HFFc6 (cell line): ENCODE results near the gene BSDC1. TPM values are rescaled to one million over a fixed set of nuclear protein-coding genes. Genes with fewer than 3 reads are reported as not detected.

ENCODE experiments used
- DNase-seq: peaks from one replicate; pipeline ENCODE4 v3.0.0-alpha.2; 2018
- H3K27ac Mint-ChIP-seq: 2 replicates; pipeline ENCODE4 v1.8.0; 2020; ENCODE audit warnings: mild to moderate bottlenecking, mixed read lengths
- H3K27me3 Mint-ChIP-seq: 2 replicates; pipeline ENCODE4 v1.8.0; 2021; ENCODE audit warnings: mild to moderate bottlenecking, moderate library complexity, mixed read lengths; ENCODE audit not compliant: insufficient read depth
- H3K36me3 Mint-ChIP-seq: 2 replicates; pipeline ENCODE4 v1.8.0; 2021; ENCODE audit warnings: low read depth, mixed read lengths
- H3K4me1 Mint-ChIP-seq: 2 replicates; pipeline ENCODE4 v1.8.0; 2020; ENCODE audit warnings: low read depth, mixed read lengths
- H3K4me3 Mint-ChIP-seq: 2 replicates; pipeline ENCODE4 v1.8.0; 2020; ENCODE audit warnings: mild to moderate bottlenecking, moderate library complexity, mixed read lengths
- H3K9me3 Mint-ChIP-seq: 2 replicates; pipeline ENCODE4 v1.8.0; 2020; ENCODE audit warnings: mild to moderate bottlenecking, mixed read lengths
- CTCF ChIP-seq: fragments of 200-600 bp; sonication (generic); IDR thresholded peaks from 2 replicates; pipeline ENCODE4 v1.5.0; 2021; ENCODE audit warnings: antibody characterized with exemption, mild to moderate bottlenecking
- total RNA-seq, 6 experiments: library from RNA; stranded (reverse); fragmentation: NEBNext Ultra II Directional; extraction: Animal tissue kit (Norgen Biotek cat#: 25700); gene quantifications; 2 replicates in 1 of 6; 3 replicates in 5 of 6; pipeline ENCODE4 v1.2.3, GENCODE V29; 2021

BSDC1 gene
- total RNA-seq, 6 experiments from 2014 or later, result 52.9 to 65.5 (median 60.1) TPM

GRCh38 chr1:32411261-32411660, 17.0 kb upstream of the BSDC1 start:
- Mint-ChIP-seq H3K4me1 (peaks cover 6% of the 10 kb centered on the region), H3K4me3 (no peak overlapping the region), H3K27ac (no peak overlapping the region), H3K36me3 (no peaks in the 10 kb centered on the region), H3K9me3 (no peaks in the 10 kb centered on the region), H3K27me3 (peaks cover 11% of the 10 kb centered on the region)
- DNase-seq, result no peak
- no peak for TF ChIP-seq CTCF

GRCh38 chr1:32406629-32407111, 12.4 kb upstream of the BSDC1 start:
- Mint-ChIP-seq H3K27me3 (peaks cover 7% of the 10 kb centered on the region), H3K4me1 (0 out of 2 replicates have a peak, but pooled peaks cover 6% of the 10 kb centered on the region), H3K27ac (no peak overlapping the region), H3K9me3 (no peaks in the 10 kb centered on the region), H3K36me3 (no peaks in the 10 kb centered on the region), H3K4me3 (no peak overlapping the region)
- no peak for TF ChIP-seq CTCF
- DNase-seq, result no peak

GRCh38 chr1:32405672-32406467, 11.6 kb upstream of the BSDC1 start:
- Mint-ChIP-seq H3K36me3 (no peaks in the 10 kb centered on the region), H3K4me3 (no peak overlapping the region), H3K9me3 (no peaks in the 10 kb centered on the region), H3K27me3 (peaks cover 3% of the 10 kb centered on the region), H3K4me1 (peaks cover 11% of the 10 kb centered on the region), H3K27ac (no peak overlapping the region)
- no peak for DNase-seq
- no peak for TF ChIP-seq CTCF

- DNase-seq, result no peak
- Mint-ChIP-seq H3K9me3 (no peaks in the 10 kb centered on the region), H3K4me1 (peaks cover 16% of the 10 kb centered on the region), H3K4me3 (no peak overlapping the region), H3K36me3 (no peaks in the 10 kb centered on the region), H3K27ac (no peak overlapping the region), H3K27me3 (peaks cover 3% of the 10 kb centered on the region)
- TF ChIP-seq CTCF, result no peak
These were observed 10.7 kb upstream of the BSDC1 start for GRCh38 chr1:32404946-32405345.

- Mint-ChIP-seq H3K27ac (peak overlapping the region; percentile 77), H3K27me3 (no peaks in the 10 kb centered on the region; the same call in 1 of the 2 replicates), H3K9me3 (no peaks in the 10 kb centered on the region), H3K4me3 (peak overlapping the region; percentile 38), H3K36me3 (no peaks in the 10 kb centered on the region), H3K4me1 (peaks cover 28% of the 10 kb centered on the region)
- peak; percentile 89 for DNase-seq
- TF ChIP-seq CTCF, result peak; percentile 88
These were observed 6.8 kb upstream of the BSDC1 start for GRCh38 chr1:32400876-32401631.
